Stimulated activated memory B cell treated with anti-CD40 and anti-IgM and Interleukin-4, amounts not matched to agents 10 μg/mL and 1 μg/mL and 100 μg/mL, for 72 hours (primary cell): Measurements from ENCODE around the gene APOL3.
"Not testable (repeated sequence)": the region's sequence is repeated elsewhere in the genome, so short reads cannot be mapped to it uniquely, and the experiment has no call there.

Experiments used
- ATAC-seq: fragments of 150-1000 bp; cut with Tn5 transposase; 2 replicates; pipeline ENCODE4 v1.10.0; 2021
- H3K27ac Mint-ChIP-seq: one replicate; pipeline ENCODE4 v1.8.0; 2022; ENCODE audit warnings: mild to moderate bottlenecking, mixed read lengths
- H3K27me3 Mint-ChIP-seq: one replicate; pipeline ENCODE4 v1.8.0; 2022; ENCODE audit warnings: mixed read lengths
- H3K36me3 Mint-ChIP-seq: one replicate; pipeline ENCODE4 v1.8.0; 2022; ENCODE audit warnings: mixed read lengths
- H3K4me1 Mint-ChIP-seq: one replicate; pipeline ENCODE4 v1.8.0; 2022; ENCODE audit warnings: mixed read lengths
- H3K4me3 Mint-ChIP-seq: one replicate; pipeline ENCODE4 v1.8.0; 2022; ENCODE audit warnings: mild to moderate bottlenecking, moderate library complexity, mixed read lengths
- H3K9me3 Mint-ChIP-seq: one replicate; pipeline ENCODE4 v1.8.0; 2022; ENCODE audit warnings: mixed read lengths

The APOL3 gene

DNA sequence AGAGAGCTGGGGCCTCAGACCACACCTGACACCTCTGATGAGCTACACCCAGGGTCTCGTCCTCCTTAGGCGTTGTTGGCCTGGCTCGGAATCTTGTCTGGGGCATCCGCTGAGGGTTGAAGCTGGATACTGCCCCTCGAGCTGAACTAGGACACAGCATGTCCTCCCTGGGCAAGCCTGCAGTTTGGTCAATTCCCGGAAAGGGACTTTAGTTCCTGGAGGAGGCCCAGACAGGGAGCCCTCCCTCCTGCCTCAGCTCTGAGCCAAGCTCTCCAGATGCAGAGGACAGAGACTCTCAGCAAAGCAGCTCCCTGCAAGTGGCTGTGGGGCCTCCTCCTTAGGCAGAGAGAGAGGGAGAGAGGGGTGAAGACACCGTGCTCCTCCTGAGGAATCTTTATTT is 4.9 kb downstream of the APOL3 start:
- no peak for ATAC-seq
- no peak overlapping the region for H3K4me3 Mint-ChIP-seq
- peaks cover 4% of the 10 kb centered on the region for H3K9me3 Mint-ChIP-seq
- peaks cover 79% of the 10 kb centered on the region for H3K4me1 Mint-ChIP-seq
- peaks cover 29% of the 10 kb centered on the region for H3K36me3 Mint-ChIP-seq
- peak overlapping the region; percentile 99 for H3K27ac Mint-ChIP-seq
- H3K27me3 Mint-ChIP-seq = no peaks in the 10 kb centered on the region

DNA sequence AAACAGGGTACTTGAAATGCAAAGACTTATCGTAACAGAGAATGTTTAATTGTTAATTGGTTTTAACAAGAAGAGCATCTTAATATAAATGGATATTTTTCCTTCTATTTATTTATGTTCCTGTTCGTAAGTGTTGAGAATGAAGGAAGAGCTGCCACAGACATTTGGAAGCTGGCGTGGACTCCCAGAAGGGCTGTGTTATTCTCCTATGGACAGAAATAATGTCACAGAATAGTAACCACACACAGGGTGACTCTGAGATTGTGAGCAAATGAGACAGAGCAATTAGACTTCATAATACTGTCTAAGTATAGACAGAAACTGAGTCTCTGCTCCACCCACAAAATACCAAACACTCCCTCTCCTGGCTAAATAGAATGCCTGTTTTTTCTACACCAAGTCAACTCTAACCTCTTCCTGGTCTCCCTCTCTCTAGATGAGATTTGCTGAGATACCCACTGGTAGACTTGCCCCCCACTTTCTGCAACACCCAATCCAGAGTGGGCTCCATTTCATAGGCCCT is 6.1 kb downstream of the APOL3 start:
- Mint-ChIP-seq H3K4me3 (no peak overlapping the region), H3K9me3 (peaks cover 4% of the 10 kb centered on the region), H3K4me1 (peaks cover 68% of the 10 kb centered on the region), H3K36me3 (peaks cover 29% of the 10 kb centered on the region), H3K27me3 (no peaks in the 10 kb centered on the region), H3K27ac (peak overlapping the region; percentile 99)
- ATAC-seq = no peak

DNA sequence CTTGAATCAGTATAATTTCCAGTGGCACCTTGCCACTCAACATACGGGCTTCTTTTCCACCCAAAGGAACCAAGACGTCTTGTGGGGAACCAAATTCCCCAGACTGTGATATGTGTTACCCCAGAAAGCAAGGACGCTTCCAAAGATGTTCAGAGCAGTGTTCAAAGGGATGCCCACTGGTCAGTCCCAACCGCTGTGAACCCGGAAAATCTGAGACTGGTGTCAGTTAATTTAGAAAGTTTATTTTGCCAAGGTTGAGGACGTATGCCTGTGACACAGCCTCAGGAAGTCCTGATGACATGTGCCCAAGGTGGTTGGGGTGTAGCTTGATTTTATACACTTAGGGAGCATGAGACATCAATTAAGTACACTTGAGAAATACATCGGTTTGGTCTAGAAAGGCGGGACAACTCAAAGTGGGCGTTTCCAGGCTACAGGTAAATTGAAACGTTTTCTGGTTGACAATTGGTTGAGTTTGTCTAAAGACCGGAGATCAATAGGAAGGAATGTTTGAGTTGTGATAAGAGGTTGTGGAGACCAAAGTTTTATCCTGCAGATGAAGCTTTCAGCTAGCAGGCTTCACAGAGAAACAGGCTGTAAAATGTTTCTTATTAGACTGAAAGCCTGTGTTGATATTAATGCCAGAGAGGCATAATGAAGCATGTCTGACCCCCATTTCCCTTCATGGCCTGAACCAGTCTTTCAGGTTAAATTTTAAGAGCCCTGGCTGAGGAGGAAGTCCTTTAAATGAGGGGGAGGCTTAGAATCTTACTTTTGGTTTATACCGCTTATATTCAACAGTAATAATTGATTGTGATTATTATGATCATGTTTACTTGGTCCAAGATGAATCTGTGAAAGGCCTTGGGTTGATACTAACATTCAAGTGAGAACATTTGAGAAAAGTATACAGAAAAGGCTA is 6.8 kb downstream of the APOL3 start:
- Mint-ChIP-seq H3K27ac (no peak overlapping the region), H3K4me3 (no peak overlapping the region), H3K9me3 (peaks cover 4% of the 10 kb centered on the region), H3K36me3 (peaks cover 31% of the 10 kb centered on the region), H3K27me3 (no peaks in the 10 kb centered on the region), H3K4me1 (peaks cover 60% of the 10 kb centered on the region)
- ATAC-seq = no peak

DNA sequence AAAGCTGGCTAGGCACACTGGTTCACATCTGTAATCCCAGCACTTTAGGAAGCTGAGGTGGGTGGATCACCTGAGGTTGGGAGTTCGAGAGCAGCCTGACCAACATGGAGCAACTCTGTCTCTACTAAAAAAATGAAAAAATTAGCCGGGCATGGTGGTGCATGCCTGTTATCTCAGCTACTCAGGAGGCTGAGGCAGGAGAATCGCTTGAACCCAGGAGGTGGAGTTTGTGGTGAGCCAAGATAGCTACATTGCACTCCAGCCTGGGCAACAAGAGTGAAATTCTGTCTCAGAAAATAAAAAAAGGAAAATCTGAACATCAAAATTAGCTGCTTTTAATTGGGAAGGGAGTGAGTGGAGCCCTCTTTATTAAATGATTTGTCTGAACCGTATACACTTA is 7.7 kb downstream of the APOL3 start:
- H3K4me3 Mint-ChIP-seq, H3K27me3 Mint-ChIP-seq, H3K27ac Mint-ChIP-seq, H3K9me3 Mint-ChIP-seq, ATAC-seq: not testable (repeated sequence)
- Mint-ChIP-seq H3K36me3 (peaks cover 40% of the 10 kb centered on the region), H3K4me1 (peaks cover 52% of the 10 kb centered on the region)

DNA sequence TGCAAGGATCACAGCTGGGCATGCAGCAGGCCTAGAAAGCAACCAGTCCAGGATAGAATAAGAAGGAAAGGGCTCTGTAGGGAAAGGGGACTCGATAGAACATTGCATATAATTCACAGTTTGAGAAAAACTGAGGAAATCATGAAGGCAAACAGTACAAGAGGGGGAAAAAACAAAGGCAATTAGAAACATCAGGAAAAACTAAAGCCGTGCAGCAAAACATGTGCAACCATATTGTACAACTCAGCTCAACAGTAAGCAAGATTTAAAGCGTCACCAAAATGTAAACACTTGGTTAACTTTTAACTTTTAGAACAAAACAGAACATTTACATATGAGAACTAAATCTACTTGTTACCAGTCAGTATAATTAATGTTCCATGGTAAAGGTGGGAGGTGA is 8.5 kb downstream of the APOL3 start:
- Mint-ChIP-seq H3K4me1 (peaks cover 45% of the 10 kb centered on the region), H3K27ac (no peak overlapping the region), H3K27me3 (no peaks in the 10 kb centered on the region), H3K9me3 (peaks cover 4% of the 10 kb centered on the region), H3K4me3 (no peak overlapping the region), H3K36me3 (peaks cover 40% of the 10 kb centered on the region)
- ATAC-seq = no peak

DNA sequence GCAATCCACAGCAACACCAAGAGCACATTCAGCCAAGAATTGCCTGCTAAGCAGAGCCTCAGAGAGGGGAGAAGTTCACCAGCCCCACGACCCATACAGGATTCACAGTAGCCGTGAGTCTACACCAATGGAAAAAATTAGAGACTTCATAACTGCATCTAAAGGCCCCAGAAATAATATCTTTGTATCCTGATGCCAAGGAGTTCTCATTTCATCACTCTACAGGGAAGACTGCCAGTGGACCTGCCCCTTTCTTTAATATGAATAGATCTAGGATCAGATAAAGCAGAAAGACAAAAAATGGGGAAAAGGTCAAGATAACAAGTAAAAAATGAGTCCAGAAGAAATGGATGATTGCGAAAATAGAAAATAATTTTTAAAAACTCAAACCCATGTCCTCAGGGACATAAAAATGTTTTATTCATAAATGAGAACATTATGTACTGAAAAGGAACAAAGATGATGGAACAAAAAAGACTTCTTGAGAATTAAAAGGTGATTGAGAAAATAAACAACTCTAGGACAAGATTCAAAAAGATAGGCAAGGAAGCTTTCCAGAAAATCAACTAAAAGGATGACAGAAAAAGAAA is 9.5 kb downstream of the APOL3 start:
- H3K27ac Mint-ChIP-seq = peak overlapping the region; percentile 41
- peaks cover 4% of the 10 kb centered on the region for H3K9me3 Mint-ChIP-seq
- H3K36me3 Mint-ChIP-seq = peaks cover 40% of the 10 kb centered on the region
- peaks cover 35% of the 10 kb centered on the region for H3K4me1 Mint-ChIP-seq
- no peak overlapping the region for H3K4me3 Mint-ChIP-seq
- no peak for ATAC-seq
- no peaks in the 10 kb centered on the region for H3K27me3 Mint-ChIP-seq

DNA sequence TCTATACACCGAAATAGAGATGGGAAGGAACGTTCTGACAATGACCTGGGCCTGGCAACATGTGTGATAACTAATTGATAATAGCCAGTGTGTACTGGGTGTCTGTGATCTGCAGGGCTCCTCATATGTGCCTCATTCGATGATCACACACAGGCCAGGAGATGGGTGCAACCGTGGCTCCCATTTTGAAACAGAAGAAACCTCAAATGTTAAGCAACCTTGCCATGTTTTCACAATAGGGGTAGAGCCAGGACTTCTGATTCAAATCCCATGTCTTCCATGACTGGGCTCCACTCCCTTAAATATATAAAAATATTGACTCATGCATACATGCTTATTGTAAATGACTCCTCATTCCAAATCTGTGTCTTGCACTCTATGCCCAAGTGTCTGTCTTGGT is 11.1 kb downstream of the APOL3 start:
- Mint-ChIP-seq H3K36me3 (peaks cover 29% of the 10 kb centered on the region), H3K4me3 (no peak overlapping the region), H3K27ac (no peak overlapping the region), H3K9me3 (peaks cover 4% of the 10 kb centered on the region), H3K27me3 (no peaks in the 10 kb centered on the region), H3K4me1 (peaks cover 19% of the 10 kb centered on the region)
- ATAC-seq = no peak

DNA sequence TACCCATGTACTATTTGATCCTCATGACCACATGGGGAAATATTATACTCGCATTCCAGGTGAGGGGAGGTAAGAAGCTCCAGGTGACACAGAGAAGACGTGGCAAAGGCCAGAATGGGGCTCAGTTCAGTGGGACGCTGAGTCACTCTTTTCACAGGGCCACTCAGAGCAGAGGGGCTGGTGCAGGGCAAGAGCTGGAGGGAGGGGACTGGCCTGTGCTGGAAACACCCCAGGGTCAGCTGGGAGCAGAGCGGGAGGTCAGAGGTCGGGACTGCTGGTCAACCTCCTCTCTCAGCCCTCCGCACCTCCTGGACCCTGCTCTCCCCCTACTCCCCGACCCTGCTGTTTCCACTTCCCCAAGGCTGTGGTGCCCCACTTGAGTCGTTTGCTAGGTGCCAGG is 12.1 kb downstream of the APOL3 start:
- Mint-ChIP-seq H3K27me3 (no peaks in the 10 kb centered on the region), H3K9me3 (peaks cover 4% of the 10 kb centered on the region), H3K27ac (peak overlapping the region; percentile 55), H3K36me3 (peaks cover 35% of the 10 kb centered on the region), H3K4me3 (no peak overlapping the region), H3K4me1 (peaks cover 17% of the 10 kb centered on the region)
- ATAC-seq = no peak

DNA sequence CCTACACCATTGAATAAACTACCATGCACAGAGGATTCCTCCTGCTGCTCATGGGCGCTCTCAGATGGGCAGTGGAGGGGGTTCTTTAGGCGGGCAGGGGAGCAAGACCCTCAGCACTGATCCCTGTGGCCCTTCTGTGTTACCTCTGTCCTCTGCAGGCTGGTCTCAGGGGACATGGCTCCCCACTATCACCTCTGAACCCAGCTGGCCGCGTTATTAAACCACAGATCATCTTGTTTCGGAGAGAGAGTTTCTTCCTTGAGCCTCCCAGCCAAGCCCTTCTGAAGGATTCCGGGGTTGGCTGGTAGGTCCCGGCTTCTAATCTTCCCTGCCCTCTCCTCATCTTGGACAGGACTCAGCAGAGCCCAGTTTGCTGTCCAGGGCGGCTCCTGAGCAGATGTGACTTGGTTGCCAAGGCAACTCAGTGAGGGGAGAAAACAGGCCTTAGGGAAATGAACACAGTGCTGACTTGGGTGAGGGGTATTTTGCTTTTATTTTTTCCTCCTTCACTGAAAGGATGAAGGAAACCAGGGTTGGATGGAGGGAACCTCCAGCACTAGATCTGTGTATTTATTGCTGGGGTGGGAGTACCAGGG is 13.3 kb downstream of the APOL3 start:
- H3K9me3 Mint-ChIP-seq = peaks cover 4% of the 10 kb centered on the region
- no peak for ATAC-seq
- no peaks in the 10 kb centered on the region for H3K27me3 Mint-ChIP-seq
- H3K36me3 Mint-ChIP-seq = peaks cover 38% of the 10 kb centered on the region
- no peak overlapping the region for H3K27ac Mint-ChIP-seq
- no peak overlapping the region for H3K4me3 Mint-ChIP-seq
- peaks cover 16% of the 10 kb centered on the region for H3K4me1 Mint-ChIP-seq

DNA sequence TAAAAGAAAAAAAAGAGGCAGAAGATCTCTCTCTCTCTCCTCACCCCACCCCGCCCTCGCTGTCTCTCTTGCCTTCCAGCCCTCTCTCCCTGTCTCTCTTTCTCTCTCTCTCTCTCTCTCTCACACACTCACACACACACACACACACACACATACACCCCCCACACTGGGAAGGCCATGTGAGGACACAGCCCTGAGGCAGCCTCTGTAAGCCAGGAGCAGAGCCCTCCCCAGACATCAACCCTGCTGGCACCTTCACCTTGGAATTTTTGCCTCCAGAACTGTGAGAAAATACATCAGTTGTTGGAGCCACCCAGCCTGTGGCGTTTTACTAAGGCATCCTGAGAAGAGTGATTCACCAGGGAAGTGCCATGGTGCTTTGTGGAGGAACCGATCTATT is 14.7 kb downstream of the APOL3 start:
- H3K9me3 Mint-ChIP-seq = no peaks in the 10 kb centered on the region
- H3K4me1 Mint-ChIP-seq = peaks cover 2% of the 10 kb centered on the region
- peaks cover 37% of the 10 kb centered on the region for H3K36me3 Mint-ChIP-seq
- peak overlapping the region; percentile 57 for H3K27ac Mint-ChIP-seq
- ATAC-seq = no peak
- H3K4me3 Mint-ChIP-seq = no peak overlapping the region
- no peaks in the 10 kb centered on the region for H3K27me3 Mint-ChIP-seq

DNA sequence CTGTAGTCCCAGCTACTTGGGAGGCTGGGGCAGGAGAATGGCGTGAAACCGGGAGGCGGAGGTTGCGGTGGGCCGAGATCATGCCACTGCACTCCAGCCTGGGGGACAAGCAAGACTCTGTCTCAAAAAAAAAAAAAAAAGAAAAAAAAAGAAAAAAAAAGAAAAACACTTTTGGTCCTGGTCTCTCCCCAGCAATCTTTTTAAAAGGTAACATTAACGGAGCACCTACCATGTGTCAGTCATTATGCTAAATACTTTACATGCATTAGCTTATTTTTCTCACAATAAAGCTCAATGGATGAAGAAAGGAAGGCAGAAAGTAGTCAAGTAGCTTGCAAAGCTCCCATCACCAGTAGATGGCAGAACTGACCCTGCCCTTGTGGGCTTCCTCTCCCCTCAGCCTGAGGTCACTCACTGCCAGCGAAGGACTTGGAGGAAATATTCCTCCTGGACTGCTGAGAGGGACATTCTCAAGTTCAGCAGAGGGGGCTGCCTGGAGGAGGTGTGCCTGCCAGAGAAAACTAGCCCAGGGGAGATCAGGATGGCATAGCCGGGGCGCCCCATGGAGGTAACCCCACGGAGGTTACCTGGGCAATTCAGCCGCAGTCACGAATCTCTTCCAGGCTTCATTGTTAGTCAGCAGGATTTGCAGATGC is 15.5 kb downstream of the APOL3 start:
- no peaks in the 10 kb centered on the region for H3K27me3 Mint-ChIP-seq
- peaks cover 45% of the 10 kb centered on the region for H3K36me3 Mint-ChIP-seq
- H3K9me3 Mint-ChIP-seq = no peaks in the 10 kb centered on the region
- no peaks in the 10 kb centered on the region for H3K4me1 Mint-ChIP-seq
- no peak overlapping the region for H3K4me3 Mint-ChIP-seq
- peak; percentile 62 for ATAC-seq
- H3K27ac Mint-ChIP-seq = peak overlapping the region; percentile 57

DNA sequence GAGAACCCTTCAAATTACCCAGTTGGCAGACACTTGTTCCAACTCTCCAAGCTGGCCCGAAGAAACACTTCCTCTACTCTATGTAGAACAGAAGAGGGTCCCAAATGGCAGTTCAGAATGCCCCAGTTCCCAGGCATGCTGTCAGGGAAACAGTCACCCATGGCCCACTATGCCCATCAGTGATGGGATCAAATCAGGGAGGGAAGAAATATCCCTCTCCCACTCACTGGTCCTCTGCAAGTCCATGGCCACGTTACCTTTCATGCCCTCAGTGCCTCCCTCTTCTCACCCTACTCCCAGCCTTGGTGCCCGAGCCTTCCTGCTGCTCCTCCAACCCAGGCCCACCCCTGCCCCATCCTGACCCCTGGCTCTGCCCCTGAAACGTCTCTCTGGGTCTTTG is 16.6 kb downstream of the APOL3 start:
- H3K27ac Mint-ChIP-seq = no peak overlapping the region
- H3K4me1 Mint-ChIP-seq = no peaks in the 10 kb centered on the region
- H3K9me3 Mint-ChIP-seq = no peaks in the 10 kb centered on the region
- no peaks in the 10 kb centered on the region for H3K27me3 Mint-ChIP-seq
- no peak overlapping the region for H3K4me3 Mint-ChIP-seq
- peaks cover 49% of the 10 kb centered on the region for H3K36me3 Mint-ChIP-seq
- no peak for ATAC-seq

DNA sequence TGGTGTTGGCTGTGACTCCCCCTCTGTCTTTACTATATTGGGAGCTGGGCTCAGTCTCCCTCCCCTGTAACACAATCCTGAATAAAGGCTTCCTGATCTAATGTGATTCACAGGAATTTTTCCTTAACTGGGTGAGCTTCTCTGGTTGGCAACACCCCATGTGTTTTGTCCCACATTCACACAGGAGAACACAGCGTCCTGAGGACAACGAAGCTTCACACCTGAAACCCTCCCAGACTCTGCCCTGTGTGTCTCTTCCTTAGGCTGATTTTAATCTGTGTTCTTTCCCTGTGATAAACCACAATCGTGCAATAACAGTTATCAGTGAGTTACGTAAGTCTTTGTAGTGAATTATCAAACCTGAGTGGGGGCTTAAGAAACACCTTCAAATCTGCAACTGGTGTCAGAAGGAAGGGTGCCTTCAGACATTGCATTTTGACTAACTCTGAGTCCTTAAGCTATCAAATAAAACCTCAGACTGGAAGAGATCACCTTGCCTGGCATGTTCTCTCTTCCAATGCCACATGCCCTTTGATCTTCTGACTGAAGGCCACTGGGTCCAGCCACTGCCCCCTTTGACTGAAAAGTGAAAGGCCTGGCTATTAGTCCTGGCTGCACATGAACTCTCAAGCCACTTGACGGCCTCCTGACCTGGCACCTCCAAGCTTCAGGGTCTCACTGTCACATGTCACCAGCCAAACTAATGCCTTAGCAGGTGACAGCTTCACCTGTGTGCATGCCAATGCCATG is 17.3 kb downstream of the APOL3 start:
- ATAC-seq = no peak
- H3K27me3 Mint-ChIP-seq = no peaks in the 10 kb centered on the region
- no peaks in the 10 kb centered on the region for H3K4me1 Mint-ChIP-seq
- H3K9me3 Mint-ChIP-seq = no peaks in the 10 kb centered on the region
- peaks cover 42% of the 10 kb centered on the region for H3K36me3 Mint-ChIP-seq
- H3K27ac Mint-ChIP-seq = no peak overlapping the region
- H3K4me3 Mint-ChIP-seq = no peak overlapping the region

DNA sequence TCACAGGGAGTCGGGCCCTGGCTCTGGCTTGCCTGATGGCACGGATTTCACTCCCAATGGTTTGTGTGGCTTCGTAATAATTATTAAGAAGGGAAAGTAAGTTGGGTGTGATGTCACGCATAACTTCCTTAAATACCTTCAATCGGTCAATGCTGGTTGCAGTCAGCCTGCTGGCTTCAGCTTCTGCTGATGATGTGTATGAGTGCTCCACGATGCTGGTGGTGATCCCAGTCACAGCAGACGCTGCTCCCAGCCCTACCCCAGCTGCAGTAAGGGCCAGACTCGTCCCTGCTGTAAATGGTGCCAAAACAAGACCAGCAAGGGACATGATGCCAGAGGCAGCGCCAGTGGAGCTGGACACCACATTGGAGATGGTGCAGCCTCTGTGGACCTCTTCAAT is 19.1 kb downstream of the APOL3 start:
- Mint-ChIP-seq H3K27ac (no peak overlapping the region), H3K27me3 (no peaks in the 10 kb centered on the region), H3K9me3 (no peaks in the 10 kb centered on the region), H3K4me1 (no peaks in the 10 kb centered on the region), H3K4me3 (no peak overlapping the region), H3K36me3 (peaks cover 38% of the 10 kb centered on the region)
- ATAC-seq = no peak

DNA sequence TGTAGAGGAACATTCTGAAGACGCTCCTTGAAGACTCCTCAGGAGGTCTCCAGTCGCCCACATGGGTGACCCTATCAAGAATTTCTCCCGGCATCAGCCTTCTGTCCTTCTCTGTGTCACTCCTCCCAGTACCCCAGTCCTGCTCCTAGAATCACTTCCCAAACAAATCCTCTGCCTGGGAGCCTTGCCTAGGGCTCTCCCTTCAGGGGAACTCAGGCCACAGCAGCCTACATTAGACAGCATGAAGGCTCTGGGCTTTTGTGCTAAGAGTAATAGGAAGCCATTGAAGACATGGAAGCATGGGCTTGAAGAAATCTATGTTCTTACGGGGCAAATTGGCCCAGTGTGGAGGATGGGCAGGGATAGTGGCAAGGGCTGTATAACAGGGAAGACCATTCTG is 21.8 kb downstream of the APOL3 start:
- peaks cover 32% of the 10 kb centered on the region for H3K36me3 Mint-ChIP-seq
- H3K27me3 Mint-ChIP-seq = not testable (repeated sequence)

More for the DNA sequence above, 21.8 kb downstream of the APOL3 start:
- H3K4me3 Mint-ChIP-seq, H3K27ac Mint-ChIP-seq, H3K4me1 Mint-ChIP-seq, ATAC-seq, H3K9me3 Mint-ChIP-seq: not testable (repeated sequence)
